Measurements from ENCODE around the gene FGF2.
"Not testable (repeated sequence)": the region's sequence is repeated elsewhere in the genome, so short reads cannot be mapped to it uniquely, and the experiment has no call there.

Gene FGF2

GRCh38 chr4:122826553-122827257 lies at the start of gene FGF2:
FGF2 (plus strand) TSS chr4:122826831; CDS start chr4:122827175, 344 bp downstream.
- Histone ChIP-seq H3K9ac (ENCODE audit: low read length) (peak within 1 kb of the TSS; percentile 99), H3K27ac (ENCODE audit: low read depth, low read length) (peak within 1 kb of the TSS; percentile 98), H3K4me3 (ENCODE audit: low read depth, low read length) (peak within 1 kb of the TSS; percentile 93)

GRCh38 chr4:122776916-122777315 lies 49.7 kb upstream of the FGF2 start:
- Histone ChIP-seq H3K27me3 (ENCODE audit: control insufficient read depth, insufficient read depth, low read length) (no peaks in the 10 kb centered on the region), H3K27ac (ENCODE audit: low read depth, low read length) (no peak overlapping the region), H3K9ac (ENCODE audit: low read length) (no peak overlapping the region), H3K9me3 (ENCODE audit: control insufficient read depth, insufficient read depth, low read depth, low read length) (peaks cover 7% of the 10 kb centered on the region), H3K36me3 (ENCODE audit: control insufficient read depth, insufficient read depth, low read length) (no peaks in the 10 kb centered on the region), H3K4me3 (ENCODE audit: low read depth, low read length) (no peak overlapping the region), H3K4me1 (ENCODE audit: control insufficient read depth, insufficient read depth, low read length) (peaks cover 30% of the 10 kb centered on the region)

More at GRCh38 chr4:122826553-122827257, at the start of gene FGF2:
- no peaks in the 10 kb centered on the region; the same call in 1 of the 2 replicates for H3K27me3 ChIP-seq (ENCODE audit: control insufficient read depth, insufficient read depth, low read length)
- peaks cover 38% of the 10 kb centered on the region for H3K36me3 ChIP-seq (ENCODE audit: control insufficient read depth, insufficient read depth, low read length)
- peaks cover 44% of the 10 kb centered on the region for H3K4me1 ChIP-seq (ENCODE audit: control insufficient read depth, insufficient read depth, low read length)
- no peaks in the 10 kb centered on the region for H3K9me3 ChIP-seq (ENCODE audit: control insufficient read depth, insufficient read depth, low read depth, low read length)

GRCh38 chr4:122777846-122778673 lies 48.6 kb upstream of the FGF2 start:
- Histone ChIP-seq H3K9ac (ENCODE audit: low read length) (no peak overlapping the region), H3K4me3 (ENCODE audit: low read depth, low read length) (no peak overlapping the region), H3K27me3 (ENCODE audit: control insufficient read depth, insufficient read depth, low read length) (no peaks in the 10 kb centered on the region), H3K27ac (ENCODE audit: low read depth, low read length) (no peak overlapping the region), H3K4me1 (ENCODE audit: control insufficient read depth, insufficient read depth, low read length) (peaks cover 32% of the 10 kb centered on the region), H3K36me3 (ENCODE audit: control insufficient read depth, insufficient read depth, low read length) (no peaks in the 10 kb centered on the region), H3K9me3 (ENCODE audit: control insufficient read depth, insufficient read depth, low read depth, low read length) (peaks cover 7% of the 10 kb centered on the region)

GRCh38 chr4:122781486-122781885 lies 45.1 kb upstream of the FGF2 start:
- Histone ChIP-seq H3K9ac (ENCODE audit: low read length) (no peak overlapping the region), H3K27me3 (ENCODE audit: control insufficient read depth, insufficient read depth, low read length) (no peaks in the 10 kb centered on the region), H3K27ac (ENCODE audit: low read depth, low read length) (peak overlapping the region; percentile 96), H3K4me3 (ENCODE audit: low read depth, low read length) (no peak overlapping the region), H3K4me1 (ENCODE audit: control insufficient read depth, insufficient read depth, low read length) (peaks cover 35% of the 10 kb centered on the region), H3K36me3 (ENCODE audit: control insufficient read depth, insufficient read depth, low read length) (no peaks in the 10 kb centered on the region), H3K9me3 (ENCODE audit: control insufficient read depth, insufficient read depth, low read depth, low read length) (peaks cover 7% of the 10 kb centered on the region)

GRCh38 chr4:122783301-122784215 lies 43.1 kb upstream of the FGF2 start:
- H3K4me3 ChIP-seq (ENCODE audit: low read depth, low read length), result peak overlapping the region; percentile 36
- peaks cover 7% of the 10 kb centered on the region for H3K9me3 ChIP-seq (ENCODE audit: control insufficient read depth, insufficient read depth, low read depth, low read length)
- H3K27ac ChIP-seq (ENCODE audit: low read depth, low read length), result peak overlapping the region; percentile 96
- H3K4me1 ChIP-seq (ENCODE audit: control insufficient read depth, insufficient read depth, low read length), result peaks cover 49% of the 10 kb centered on the region
- peak overlapping the region; percentile 92 for H3K9ac ChIP-seq (ENCODE audit: low read length)
- no peaks in the 10 kb centered on the region for H3K27me3 ChIP-seq (ENCODE audit: control insufficient read depth, insufficient read depth, low read length)
- H3K36me3 ChIP-seq (ENCODE audit: control insufficient read depth, insufficient read depth, low read length), result no peaks in the 10 kb centered on the region

GRCh38 chr4:122784261-122784660 lies 42.4 kb upstream of the FGF2 start:
- Histone ChIP-seq H3K27me3 (ENCODE audit: control insufficient read depth, insufficient read depth, low read length) (no peaks in the 10 kb centered on the region), H3K27ac (ENCODE audit: low read depth, low read length) (peak overlapping the region; percentile 96), H3K4me3 (ENCODE audit: low read depth, low read length) (peak overlapping the region; percentile 36; the same call in 1 of the 2 replicates), H3K36me3 (ENCODE audit: control insufficient read depth, insufficient read depth, low read length) (no peaks in the 10 kb centered on the region), H3K9ac (ENCODE audit: low read length) (peak overlapping the region; percentile 92), H3K9me3 (ENCODE audit: control insufficient read depth, insufficient read depth, low read depth, low read length) (peaks cover 7% of the 10 kb centered on the region), H3K4me1 (ENCODE audit: control insufficient read depth, insufficient read depth, low read length) (peaks cover 55% of the 10 kb centered on the region)

- Histone ChIP-seq H3K4me3 (ENCODE audit: low read depth, low read length) (no peak overlapping the region), H3K36me3 (ENCODE audit: control insufficient read depth, insufficient read depth, low read length) (no peaks in the 10 kb centered on the region), H3K9me3 (ENCODE audit: control insufficient read depth, insufficient read depth, low read depth, low read length) (peaks cover 2% of the 10 kb centered on the region; the same call in 1 of the 2 replicates), H3K27ac (ENCODE audit: low read depth, low read length) (peak overlapping the region; percentile 96), H3K27me3 (ENCODE audit: control insufficient read depth, insufficient read depth, low read length) (no peaks in the 10 kb centered on the region), H3K4me1 (ENCODE audit: control insufficient read depth, insufficient read depth, low read length) (peaks cover 63% of the 10 kb centered on the region), H3K9ac (ENCODE audit: low read length) (no peak overlapping the region)
Measured at GRCh38 chr4:122785099-122785498, 41.5 kb upstream of the FGF2 start.

- not testable (repeated sequence) for H3K9me3 ChIP-seq (ENCODE audit: control insufficient read depth, insufficient read depth, low read depth, low read length); H3K27me3 ChIP-seq (ENCODE audit: control insufficient read depth, insufficient read depth, low read length); H3K9ac ChIP-seq (ENCODE audit: low read length); H3K4me3 ChIP-seq (ENCODE audit: low read depth, low read length); H3K27ac ChIP-seq (ENCODE audit: low read depth, low read length); H3K36me3 ChIP-seq (ENCODE audit: control insufficient read depth, insufficient read depth, low read length)
- peaks cover 58% of the 10 kb centered on the region for H3K4me1 ChIP-seq (ENCODE audit: control insufficient read depth, insufficient read depth, low read length)
Measured at GRCh38 chr4:122786296-122786695, 40.3 kb upstream of the FGF2 start.

- not testable (repeated sequence) for H3K4me3 ChIP-seq (ENCODE audit: low read depth, low read length); H3K9ac ChIP-seq (ENCODE audit: low read length); H3K36me3 ChIP-seq (ENCODE audit: control insufficient read depth, insufficient read depth, low read length); H3K9me3 ChIP-seq (ENCODE audit: control insufficient read depth, insufficient read depth, low read depth, low read length); H3K27me3 ChIP-seq (ENCODE audit: control insufficient read depth, insufficient read depth, low read length)
- Histone ChIP-seq H3K27ac (ENCODE audit: low read depth, low read length) (peak overlapping the region; percentile 74; the same call in 1 of the 2 replicates), H3K4me1 (ENCODE audit: control insufficient read depth, insufficient read depth, low read length) (peaks cover 52% of the 10 kb centered on the region)
Measured at GRCh38 chr4:122786920-122787319, 39.7 kb upstream of the FGF2 start.

- H3K27ac ChIP-seq (ENCODE audit: low read depth, low read length), result peak overlapping the region; percentile 74
- H3K9ac ChIP-seq (ENCODE audit: low read length), result no peak overlapping the region
- H3K36me3 ChIP-seq (ENCODE audit: control insufficient read depth, insufficient read depth, low read length), result no peaks in the 10 kb centered on the region
- peaks cover 2% of the 10 kb centered on the region; the same call in 1 of the 2 replicates for H3K9me3 ChIP-seq (ENCODE audit: control insufficient read depth, insufficient read depth, low read depth, low read length)
- peaks cover 43% of the 10 kb centered on the region for H3K4me1 ChIP-seq (ENCODE audit: control insufficient read depth, insufficient read depth, low read length)
- H3K4me3 ChIP-seq (ENCODE audit: low read depth, low read length), result no peak overlapping the region
- H3K27me3 ChIP-seq (ENCODE audit: control insufficient read depth, insufficient read depth, low read length), result no peaks in the 10 kb centered on the region
Measured at GRCh38 chr4:122787940-122788339, 38.7 kb upstream of the FGF2 start.
